T follicular helper cell (primary cell): Measurements from ENCODE around the gene ZNF618.

ENCODE experiments used
- DNase-seq: peaks from one replicate; pipeline ENCODE4 v3.0.0-alpha.2; 2020; ENCODE audit warnings: low read depth

The ZNF618 gene

DNA sequence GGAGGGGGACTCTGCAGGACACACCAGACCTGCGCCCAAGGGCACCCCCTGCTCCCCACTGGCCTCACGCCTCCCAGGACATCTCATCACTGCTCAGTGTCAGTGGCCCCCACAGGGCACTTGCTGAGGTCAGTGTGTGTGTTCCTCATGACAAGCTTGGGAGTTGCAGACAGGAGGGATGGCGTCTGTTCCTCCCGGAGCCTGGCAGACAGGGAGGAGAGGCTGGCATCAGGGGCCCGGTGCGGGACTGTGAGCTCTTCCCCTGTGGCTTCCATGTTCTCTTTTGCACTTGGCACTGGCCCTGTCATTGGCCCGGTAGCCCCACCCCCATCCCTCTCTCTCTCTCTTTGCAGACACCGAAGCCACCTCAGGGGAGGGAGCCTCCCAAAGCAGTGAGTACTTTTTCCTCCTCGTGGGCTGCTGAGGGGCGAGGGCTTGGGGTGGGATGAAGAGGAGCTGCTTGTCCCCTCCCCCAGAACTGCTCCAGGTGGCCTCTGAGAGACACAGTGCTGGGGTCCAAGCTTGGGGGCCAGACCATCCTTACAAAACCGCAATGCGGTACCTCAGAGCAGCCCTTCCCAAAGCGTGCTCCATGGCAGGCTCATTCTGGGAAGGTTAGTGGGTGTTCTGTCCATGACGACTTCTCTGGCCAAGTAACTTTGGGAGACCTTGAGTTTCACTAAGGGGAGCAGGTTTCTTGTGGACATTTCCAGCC, 126.3 kb downstream of the ZNF618 start:
- no peak for DNase-seq

DNA sequence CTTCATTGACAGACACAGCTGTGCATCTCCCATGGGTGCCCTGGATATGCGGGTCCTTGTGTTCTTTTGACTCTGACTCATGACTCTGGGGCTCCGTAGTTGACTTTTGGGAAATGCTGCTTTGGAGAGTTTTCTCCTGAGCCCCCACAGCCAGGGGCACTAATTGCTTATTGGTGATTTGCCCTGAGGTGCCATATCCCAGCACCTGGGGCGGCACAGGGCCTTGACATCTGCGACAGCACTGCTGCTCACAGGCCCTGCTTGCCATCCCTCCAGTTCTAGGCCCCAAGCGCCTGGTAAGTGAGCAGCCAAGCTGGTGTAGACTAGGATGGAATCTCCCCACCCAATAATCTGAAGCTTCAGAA, 126.9 kb downstream of the ZNF618 start:
- no peak for DNase-seq

DNA sequence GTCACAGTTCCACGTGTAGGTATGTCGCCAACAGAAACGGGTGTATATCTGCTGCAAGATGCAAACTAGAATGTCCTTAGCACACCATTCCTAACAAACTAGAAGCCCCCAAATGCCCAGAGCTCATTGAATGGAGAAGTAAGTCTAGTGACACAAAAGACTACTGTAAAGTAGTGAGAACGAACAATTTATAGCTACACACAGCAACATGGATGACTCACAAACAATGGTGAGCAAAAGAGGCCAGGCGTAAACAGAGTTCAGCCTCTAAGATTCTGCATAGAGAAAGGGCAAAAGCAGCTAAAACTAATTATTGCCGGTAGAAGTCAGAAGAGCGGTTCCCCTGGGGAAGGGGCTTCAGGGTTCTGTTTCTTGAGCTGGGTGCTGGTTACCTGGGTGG, 127.2 kb downstream of the ZNF618 start:
- DNase-seq: no peak

DNA sequence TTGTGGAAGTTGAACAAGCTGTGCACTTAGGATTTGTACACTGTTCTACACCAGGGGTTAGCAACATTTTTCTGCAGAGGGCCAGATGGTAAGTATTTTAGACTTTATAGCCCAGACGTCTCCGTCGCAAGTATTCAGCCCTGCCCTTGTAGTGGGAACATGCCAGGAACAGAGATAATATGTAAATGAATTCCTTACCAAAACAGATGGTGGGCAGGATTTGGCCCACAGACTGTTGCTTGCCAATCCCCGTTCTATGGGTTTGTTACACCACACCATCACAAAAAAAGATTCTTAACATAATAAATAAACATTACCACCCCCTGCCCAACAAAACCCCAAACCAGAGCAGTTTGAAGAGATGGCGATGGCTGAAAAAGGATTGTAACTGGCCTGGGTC, 127.6 kb downstream of the ZNF618 start:
- DNase-seq: no peak

DNA sequence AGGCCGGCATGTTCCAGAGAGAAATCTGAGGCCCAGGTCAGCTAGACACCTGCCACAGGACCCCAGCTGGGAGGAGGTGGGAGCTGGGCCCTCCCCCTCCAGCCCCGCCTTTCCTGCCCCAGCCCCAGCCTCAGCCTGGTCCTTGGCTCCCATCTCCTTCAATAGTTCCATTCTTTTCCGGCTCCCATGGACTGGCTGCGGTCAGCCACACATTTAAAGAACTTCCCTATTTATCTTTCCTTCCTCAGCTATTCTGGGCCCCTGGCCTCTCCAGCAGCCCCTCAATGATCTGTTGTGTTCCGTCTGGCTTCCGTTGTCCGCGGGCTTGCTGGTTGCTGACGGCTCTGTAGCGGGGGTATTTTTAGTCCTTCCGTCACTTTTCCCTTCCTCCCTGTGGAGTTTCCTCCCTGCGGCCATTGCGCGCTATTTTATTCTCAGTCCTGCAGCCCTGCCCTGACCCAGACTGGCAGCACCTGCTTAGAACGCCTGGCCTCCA, 128.2 kb downstream of the ZNF618 start:
- no peak for DNase-seq

DNA sequence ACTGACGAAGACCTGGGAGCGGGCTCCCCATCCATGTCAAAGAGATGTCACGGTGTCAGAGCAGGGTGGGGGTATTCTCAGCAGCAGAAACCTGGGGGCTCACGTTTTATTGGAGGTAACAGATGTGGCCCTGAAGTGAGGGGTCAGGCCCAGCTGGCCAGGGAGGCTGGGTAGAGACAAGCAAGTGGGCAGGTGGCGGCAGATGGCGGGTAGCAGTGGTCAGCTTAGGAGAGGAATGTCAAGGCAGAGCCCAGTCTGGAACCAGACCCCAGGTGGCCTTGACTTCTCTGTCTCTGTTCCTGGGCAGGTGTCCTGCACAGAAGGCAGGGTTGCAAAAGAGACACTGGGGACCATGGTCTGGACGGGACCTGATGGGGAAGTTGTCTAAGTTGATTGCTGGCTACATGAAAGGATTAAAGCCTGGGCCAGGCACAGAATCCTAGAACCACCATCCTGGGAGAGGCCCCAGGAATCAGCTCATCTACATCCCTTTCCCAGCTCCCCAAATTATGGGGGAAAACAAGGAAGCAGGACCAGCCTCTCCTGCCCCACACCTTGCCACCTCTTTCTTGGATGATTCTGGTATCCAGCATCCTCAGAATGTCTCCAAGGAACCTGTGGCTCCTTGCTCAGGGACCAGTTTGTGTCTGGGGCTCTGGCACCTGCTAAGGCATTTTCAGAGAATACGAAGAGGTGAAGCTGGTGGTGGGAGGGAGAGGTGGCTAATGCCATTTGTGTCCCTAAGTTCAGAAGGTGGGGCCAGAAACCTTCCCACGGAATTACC, 129.5 kb downstream of the ZNF618 start:
- no peak for DNase-seq

DNA sequence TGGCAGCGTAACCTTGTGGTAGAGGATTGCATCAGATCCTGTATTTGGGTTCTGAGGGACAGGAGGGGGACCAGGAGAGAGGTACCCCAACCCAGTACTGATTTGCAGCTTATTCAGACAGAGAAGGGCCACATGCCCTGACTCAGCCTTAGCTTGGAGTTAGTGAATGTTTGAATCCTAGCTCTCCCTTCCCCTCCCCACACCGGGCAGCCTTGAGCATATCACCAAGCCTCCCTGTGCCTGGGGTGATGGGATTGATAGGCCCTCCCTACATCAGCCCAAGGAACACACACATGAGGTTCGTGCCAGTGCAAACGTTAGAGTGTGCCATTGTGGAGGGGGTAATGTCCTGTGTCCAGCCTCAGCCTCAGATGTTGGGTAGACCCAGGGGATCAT, 130.0 kb downstream of the ZNF618 start:
- no peak for DNase-seq

DNA sequence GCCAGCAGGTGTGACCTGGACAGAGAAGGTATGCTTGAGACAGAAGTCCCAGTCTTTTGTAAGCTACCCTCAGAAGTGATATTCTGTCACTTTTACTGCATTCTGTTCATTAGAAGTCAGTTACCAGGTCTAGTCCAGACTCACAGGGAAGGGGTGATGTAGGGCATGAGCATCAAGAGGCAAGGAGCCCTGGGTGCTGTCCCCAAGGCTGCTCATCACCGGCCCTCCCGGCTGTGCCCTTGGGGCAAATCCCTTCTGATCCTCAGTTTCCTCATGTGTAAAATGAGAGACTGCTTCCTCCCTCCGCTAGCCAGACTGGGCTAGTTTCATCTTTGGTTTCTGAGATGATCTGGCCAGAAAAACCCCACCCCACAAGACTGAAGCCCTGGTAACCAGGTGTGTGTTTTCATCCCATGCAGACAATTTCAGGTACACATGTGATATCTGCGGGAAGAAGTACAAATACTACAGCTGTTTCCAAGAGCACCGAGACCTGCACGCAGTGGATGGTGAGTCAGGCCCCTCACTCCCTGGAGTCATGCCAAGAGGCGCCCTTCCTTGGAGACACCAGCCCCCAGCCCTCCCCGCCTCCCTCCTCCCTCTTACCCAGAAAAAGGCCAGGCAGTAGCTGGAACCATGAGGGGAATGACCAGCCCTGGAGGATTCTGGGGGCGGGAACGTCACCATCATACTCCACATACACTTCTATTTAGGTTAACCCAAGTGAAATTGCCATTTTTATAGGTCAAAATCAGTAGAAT, 131.0 kb downstream of the ZNF618 start:
- DNase-seq: no peak

DNA sequence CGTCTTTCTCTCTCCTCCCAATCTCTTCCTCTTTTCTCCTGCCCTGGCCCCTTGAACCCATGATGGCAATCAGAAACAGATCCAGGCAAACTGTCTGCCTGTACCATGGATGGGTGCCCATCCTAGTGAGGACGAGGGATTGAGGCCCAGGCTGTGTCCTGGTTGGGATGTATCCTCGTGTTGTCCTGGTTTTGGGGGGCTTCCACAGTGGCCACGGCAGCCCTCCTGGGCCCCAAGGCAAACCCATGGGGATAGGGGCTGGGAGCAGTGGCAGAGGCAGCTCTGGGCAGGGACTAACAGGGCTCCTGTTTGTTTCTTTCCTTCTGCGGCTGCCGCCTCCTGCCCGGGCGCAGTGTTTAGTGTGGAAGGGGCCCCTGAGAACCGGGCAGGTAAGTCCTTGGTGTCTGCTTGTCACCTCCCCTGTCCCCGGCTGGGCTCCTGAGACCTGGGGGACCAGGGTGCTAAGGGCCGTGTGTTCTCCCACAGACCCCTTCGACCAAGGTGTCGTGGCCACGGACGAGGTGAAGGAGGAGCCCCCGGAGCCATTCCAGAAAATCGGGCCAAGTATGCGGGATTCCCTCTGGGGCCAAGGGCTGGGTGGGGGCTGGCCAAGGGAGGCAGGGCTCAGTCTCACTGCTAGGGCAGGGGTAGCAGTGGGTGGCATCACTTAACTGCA, 132.0 kb downstream of the ZNF618 start:
- DNase-seq: no peak

DNA sequence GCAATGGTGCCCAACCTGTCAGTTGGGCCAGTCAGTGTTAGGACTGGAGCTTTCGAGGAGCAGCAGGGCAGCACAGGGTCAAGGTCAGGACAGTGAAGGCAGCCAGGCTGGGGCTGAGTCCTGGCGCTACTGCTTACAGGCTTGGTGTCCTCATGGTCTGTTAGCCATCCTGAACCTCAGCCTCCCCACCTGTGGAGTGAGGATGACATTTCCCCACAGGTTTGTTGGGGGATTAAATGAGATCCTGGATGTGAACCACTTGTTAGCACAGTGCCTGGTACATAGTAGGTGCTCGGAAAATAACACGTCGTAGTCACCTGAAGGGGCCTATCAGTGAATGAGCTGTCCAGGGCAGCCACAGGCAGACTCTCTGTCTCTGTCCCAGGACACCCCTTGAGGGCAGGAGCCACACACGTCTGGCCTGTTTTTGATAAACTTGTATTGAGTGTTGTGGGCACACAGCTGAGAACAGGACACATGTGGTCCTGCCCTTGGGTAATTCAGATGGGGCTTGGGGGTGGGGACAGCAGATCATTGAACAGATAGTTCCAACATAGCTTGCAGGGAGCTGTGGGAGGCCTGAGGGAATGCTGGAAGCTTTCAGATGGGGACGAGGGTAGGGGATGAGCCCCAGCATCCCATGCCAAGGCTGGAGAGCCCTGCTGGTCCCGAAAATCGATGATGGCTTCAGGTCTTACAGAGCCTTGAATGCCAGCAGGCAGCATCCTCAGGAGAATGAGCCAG, 132.7 kb downstream of the ZNF618 start:
- no peak for DNase-seq

DNA sequence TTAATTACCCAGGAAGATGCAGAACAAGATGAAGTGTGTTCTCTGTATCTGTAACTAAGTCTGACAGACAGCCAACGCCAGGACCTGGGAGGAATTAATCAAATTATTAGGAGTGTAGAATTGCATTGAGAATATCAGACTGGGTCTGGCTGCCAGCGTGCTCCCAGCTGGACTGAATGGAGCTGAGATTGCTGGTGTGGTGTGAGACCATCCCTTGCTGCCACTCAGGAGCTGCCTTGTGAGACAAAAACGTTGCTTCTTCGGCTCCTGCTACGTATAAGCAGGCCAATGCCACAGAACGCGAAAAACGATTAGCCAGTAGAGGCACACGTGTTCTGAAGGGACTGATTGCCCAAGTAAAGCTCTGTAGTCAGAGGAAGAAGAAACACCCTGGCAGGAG, 135.2 kb downstream of the ZNF618 start:
- DNase-seq: no peak

DNA sequence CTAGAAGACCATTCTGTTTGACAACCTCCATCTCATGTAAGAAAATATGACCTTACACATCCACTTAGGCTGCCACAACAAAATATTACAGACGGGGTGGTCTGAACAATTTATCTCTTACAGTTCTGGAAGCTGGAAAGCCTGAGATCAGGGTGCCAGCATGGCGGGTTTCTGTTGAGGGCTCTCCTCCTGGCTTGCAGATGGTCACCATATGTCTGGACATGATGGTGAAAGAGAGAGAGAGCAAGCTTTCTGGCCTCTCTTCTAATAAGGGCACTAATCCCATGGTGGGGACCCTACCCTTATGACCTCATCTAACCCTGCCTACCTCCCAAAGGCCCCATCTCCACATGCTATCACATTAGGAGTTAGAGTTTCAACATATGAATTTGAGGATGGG, 136.0 kb downstream of the ZNF618 start:
- no peak for DNase-seq

DNA sequence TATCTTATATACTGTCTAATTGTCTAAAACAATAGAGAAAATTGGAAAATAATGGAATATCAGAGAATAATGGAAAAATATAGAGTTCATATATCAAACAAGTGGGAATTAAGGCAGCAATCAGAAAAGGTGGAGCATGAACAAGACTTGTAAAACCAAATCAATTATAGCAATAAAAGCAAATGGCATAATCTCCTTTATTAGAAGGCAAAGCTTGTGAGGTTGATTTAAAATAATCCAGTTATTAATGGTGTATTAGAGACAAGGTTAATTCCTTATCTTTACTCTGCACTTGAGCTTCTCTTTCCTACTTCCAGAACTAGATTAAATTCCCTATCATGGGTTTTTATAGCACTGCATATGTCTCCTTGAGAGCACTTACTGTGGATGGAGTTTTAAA, 137.9 kb downstream of the ZNF618 start:
- DNase-seq: no peak

DNA sequence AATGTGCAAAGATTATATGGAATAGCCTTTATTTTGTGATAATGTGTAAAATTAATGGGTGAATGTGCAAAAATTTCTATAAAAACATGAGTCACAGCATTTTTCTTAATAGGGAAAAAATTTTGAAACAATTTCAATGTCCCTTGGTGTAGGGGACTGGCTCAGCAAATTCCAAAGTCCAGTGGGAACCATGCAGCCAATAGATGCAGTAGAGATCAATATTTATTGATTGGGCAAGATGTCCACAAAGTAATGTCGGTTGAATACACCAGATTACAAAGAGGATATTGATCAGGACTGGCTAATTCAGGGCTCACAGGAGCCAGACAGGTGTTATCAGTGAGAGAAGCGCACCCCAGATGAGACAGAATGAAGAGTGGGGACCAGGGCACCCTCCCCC, 139.5 kb downstream of the ZNF618 start:
- DNase-seq: no peak

DNA sequence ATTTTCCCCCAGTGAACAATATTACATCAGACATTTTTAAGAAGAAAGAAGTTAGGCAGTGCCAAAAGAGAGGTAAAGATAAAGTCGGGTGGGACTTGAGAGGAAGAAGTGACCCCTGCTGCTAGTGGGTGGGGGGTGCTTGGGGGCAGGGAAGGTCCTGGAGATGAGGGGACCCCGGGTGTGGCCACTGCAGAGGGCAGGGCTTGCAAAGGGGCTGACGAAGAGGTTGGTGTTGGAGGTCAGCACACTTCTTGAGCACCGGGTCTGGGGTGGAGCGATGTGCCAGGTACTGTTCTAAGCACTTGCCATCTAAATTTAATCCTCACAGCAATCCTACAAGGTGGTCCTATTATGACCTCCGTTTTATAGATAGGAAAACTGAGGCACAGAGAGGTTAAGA, 140.0 kb downstream of the ZNF618 start:
- no peak for DNase-seq

DNA sequence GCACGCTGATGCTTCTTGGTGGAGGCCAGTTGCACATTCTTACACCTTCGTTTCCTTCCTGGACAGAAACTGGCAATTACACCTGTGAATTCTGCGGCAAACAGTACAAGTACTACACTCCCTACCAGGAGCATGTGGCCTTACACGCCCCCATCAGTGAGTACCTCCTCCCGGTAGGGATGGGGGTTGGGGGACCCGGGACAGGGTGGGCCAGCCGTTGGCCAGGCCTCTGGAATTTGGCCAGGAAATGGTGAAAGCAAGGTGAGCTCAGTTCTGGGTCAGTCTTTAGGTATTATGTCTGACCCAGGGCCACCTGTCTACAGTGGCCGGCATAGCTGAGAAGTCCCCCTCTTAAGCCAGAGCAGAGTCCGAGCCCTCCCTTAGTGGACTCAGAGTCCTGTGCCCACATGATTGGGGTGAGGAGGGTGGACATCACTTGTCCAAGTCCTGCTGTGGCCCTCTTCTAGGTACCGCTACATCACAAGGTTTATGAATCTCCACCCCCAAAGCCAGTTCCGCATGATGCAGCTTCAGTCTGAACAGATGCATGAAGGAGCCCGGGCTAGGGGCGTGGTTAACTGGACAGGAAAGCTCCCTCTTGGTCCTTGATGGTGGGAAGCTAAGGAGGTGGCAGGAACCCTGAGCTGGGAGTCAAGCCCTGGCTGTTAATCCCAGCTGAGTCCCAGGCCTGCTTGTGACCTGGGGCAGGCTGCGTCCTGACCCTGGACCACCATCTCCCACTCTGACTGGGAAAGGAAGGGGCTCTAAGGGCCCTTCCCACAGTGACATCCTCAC, 140.7 kb downstream of the ZNF618 start:
- DNase-seq: no peak

DNA sequence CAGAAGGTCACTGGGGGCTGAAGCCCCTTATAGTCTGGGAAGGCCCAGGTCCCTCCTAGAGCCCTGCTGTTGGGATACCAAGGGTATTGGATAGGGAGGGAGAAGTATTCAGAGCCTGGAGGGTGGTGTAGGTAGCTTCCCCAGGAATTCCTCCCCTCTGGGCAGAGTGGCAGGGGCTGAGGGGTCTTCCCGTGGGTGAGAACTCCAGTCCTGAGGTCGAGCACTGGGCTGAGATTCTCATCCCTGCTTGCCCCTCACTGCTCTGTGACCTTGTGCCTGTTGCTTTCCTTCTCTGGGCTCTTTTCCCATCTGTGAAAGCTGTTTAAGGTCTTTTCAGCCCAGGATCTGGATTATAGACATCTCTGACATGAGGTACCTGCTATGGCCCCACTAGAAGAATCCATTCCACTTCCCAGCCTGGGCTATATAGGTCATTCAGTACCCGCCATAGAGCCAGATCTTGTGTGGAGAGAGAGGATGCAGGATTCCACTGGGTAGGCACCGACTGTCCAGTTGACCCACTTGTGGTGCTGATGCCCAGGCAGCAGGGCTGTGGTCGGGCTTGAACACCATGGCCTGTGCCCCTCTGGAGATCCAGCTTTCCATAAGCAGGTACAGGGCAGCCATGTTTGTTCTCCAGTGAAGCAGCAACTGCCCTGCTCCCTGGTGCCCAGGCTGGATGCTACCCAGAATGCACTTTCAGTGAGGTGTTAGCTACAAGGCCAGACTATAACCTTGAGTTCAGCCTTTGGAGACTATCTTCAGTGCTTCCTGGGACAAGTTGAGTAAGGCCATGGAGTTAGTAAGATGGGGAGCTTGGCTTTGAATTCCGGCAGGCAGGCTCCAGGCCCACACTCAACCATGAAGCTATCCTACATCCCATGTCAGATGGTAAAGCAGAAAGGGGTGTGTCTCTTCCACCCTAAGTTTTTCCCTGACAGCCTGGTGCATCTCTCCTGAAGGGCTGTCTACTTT, 141.9 kb downstream of the ZNF618 start:
- DNase-seq: no peak

DNA sequence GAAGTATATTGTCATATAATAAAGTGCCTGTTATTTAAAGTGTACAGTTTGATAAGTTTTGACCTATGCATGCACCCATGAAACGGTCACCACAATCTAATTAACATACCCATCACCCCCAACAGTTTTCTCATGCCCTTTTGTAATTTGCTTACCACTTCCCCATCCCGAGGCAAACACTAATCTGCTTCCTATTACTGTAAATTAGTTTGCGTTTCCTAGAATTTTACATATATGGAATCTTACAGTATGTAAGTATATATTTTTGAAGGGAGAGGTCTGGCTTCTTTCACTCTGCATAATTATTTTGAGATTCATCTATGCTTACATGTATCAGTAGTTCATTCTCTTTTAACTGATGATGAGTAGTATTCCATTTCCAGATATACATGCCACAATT, 145.5 kb downstream of the ZNF618 start:
- DNase-seq: no peak

DNA sequence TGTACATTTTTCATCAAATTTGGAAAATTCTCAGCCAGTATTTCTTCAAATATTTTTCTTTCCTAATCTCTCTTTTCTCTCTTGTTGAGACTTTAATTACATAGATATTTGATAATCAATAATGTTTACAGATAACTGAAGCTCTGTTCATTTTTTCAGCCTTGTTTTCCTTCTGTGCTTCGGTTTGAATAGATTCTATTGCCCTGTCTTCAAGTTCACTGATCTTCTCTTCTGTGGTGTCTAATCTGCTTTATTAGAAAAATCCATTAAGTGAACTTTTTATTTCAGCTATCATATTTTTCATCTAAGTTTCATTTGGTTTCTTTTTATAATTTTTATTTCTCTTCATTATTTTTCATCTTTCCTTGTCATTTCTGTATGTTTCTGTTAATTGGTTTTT, 147.9 kb downstream of the ZNF618 start:
- DNase-seq: no peak
